Stimulated activated memory B cell treated with anti-CD40 and anti-IgM and Interleukin-4, amounts not matched to agents 10 μg/mL and 1 μg/mL and 100 μg/mL, for 72 hours (primary cell): ENCODE results near the gene OXGR1.
"Not testable (repeated sequence)": the region's sequence is repeated elsewhere in the genome, so short reads cannot be mapped to it uniquely, and the experiment has no call there.

Experiments used
- ATAC-seq: fragments of 150-1000 bp; cut with Tn5 transposase; 2 replicates; pipeline ENCODE4 v1.10.0; 2021
- H3K27ac Mint-ChIP-seq: one replicate; pipeline ENCODE4 v1.8.0; 2022; ENCODE audit warnings: mild to moderate bottlenecking, mixed read lengths
- H3K27me3 Mint-ChIP-seq: one replicate; pipeline ENCODE4 v1.8.0; 2022; ENCODE audit warnings: mixed read lengths
- H3K36me3 Mint-ChIP-seq: one replicate; pipeline ENCODE4 v1.8.0; 2022; ENCODE audit warnings: mixed read lengths
- H3K4me1 Mint-ChIP-seq: one replicate; pipeline ENCODE4 v1.8.0; 2022; ENCODE audit warnings: mixed read lengths
- H3K4me3 Mint-ChIP-seq: one replicate; pipeline ENCODE4 v1.8.0; 2022; ENCODE audit warnings: mild to moderate bottlenecking, moderate library complexity, mixed read lengths
- H3K9me3 Mint-ChIP-seq: one replicate; pipeline ENCODE4 v1.8.0; 2022; ENCODE audit warnings: mixed read lengths

OXGR1 gene

GRCh38 chr13:96996107-96996506 is 1.8 kb upstream of the OXGR1 start:
- Mint-ChIP-seq H3K4me3 (no peak overlapping the region), H3K27ac (no peak overlapping the region), H3K36me3 (no peaks in the 10 kb centered on the region), H3K27me3 (peaks cover 25% of the 10 kb centered on the region), H3K9me3 (peaks cover 3% of the 10 kb centered on the region), H3K4me1 (no peaks in the 10 kb centered on the region)
- ATAC-seq = no peak

GRCh38 chr13:96994858-96995243 is 575 bp upstream of the OXGR1 start:
- Mint-ChIP-seq H3K27ac (no peak overlapping the region), H3K36me3 (no peaks in the 10 kb centered on the region), H3K27me3 (peaks cover 25% of the 10 kb centered on the region), H3K4me3 (no peak overlapping the region), H3K9me3 (peaks cover 3% of the 10 kb centered on the region), H3K4me1 (no peaks in the 10 kb centered on the region)
- ATAC-seq = no peak

- peaks cover 3% of the 10 kb centered on the region for H3K9me3 Mint-ChIP-seq
- no peaks in the 10 kb centered on the region for H3K4me1 Mint-ChIP-seq
- no peak for ATAC-seq
- H3K27me3 Mint-ChIP-seq = peaks cover 25% of the 10 kb centered on the region
- peak overlapping the region; percentile 31 for H3K4me3 Mint-ChIP-seq
- H3K27ac Mint-ChIP-seq = no peak overlapping the region
- no peaks in the 10 kb centered on the region for H3K36me3 Mint-ChIP-seq
These were observed 651 bp downstream of the OXGR1 start for GRCh38 chr13:96993634-96994016.

GRCh38 chr13:96992633-96993032 is 1.6 kb downstream of the OXGR1 start:
- no peak overlapping the region for H3K27ac Mint-ChIP-seq
- no peaks in the 10 kb centered on the region for H3K36me3 Mint-ChIP-seq
- no peaks in the 10 kb centered on the region for H3K4me1 Mint-ChIP-seq
- no peak overlapping the region for H3K4me3 Mint-ChIP-seq
- peaks cover 3% of the 10 kb centered on the region for H3K9me3 Mint-ChIP-seq
- peaks cover 25% of the 10 kb centered on the region for H3K27me3 Mint-ChIP-seq
- no peak for ATAC-seq

GRCh38 chr13:96991072-96991471 is 3.2 kb downstream of the OXGR1 start:
- Mint-ChIP-seq H3K36me3 (no peaks in the 10 kb centered on the region), H3K27ac (no peak overlapping the region), H3K9me3 (peaks cover 3% of the 10 kb centered on the region), H3K27me3 (peaks cover 25% of the 10 kb centered on the region), H3K4me3 (no peak overlapping the region), H3K4me1 (no peaks in the 10 kb centered on the region)
- ATAC-seq = no peak

GRCh38 chr13:96988441-96988840 is 5.8 kb downstream of the OXGR1 start:
- peaks cover 9% of the 10 kb centered on the region for H3K27me3 Mint-ChIP-seq
- ATAC-seq = no peak

GRCh38 chr13:96984051-96984508 is 10.2 kb downstream of the OXGR1 start:
- peak; percentile 81 for ATAC-seq
- H3K27ac Mint-ChIP-seq = no peak overlapping the region
- no peak overlapping the region for H3K4me3 Mint-ChIP-seq
- H3K4me1 Mint-ChIP-seq = peaks cover 13% of the 10 kb centered on the region
- no peaks in the 10 kb centered on the region for H3K36me3 Mint-ChIP-seq
- H3K9me3 Mint-ChIP-seq = peaks cover 7% of the 10 kb centered on the region
- no peaks in the 10 kb centered on the region for H3K27me3 Mint-ChIP-seq

More at GRCh38 chr13:96988441-96988840, 5.8 kb downstream of the OXGR1 start:
- peaks cover 3% of the 10 kb centered on the region for H3K9me3 Mint-ChIP-seq
- H3K27ac Mint-ChIP-seq = no peak overlapping the region
- H3K4me1 Mint-ChIP-seq = peaks cover 9% of the 10 kb centered on the region
- H3K4me3 Mint-ChIP-seq = no peak overlapping the region
- no peaks in the 10 kb centered on the region for H3K36me3 Mint-ChIP-seq

- Mint-ChIP-seq H3K27ac (no peak overlapping the region), H3K36me3 (no peaks in the 10 kb centered on the region), H3K4me3 (no peak overlapping the region), H3K9me3 (peaks cover 7% of the 10 kb centered on the region), H3K27me3 (peaks cover under 1% of the 10 kb centered on the region), H3K4me1 (peaks cover 13% of the 10 kb centered on the region)
- ATAC-seq = no peak
These were observed 11.6 kb downstream of the OXGR1 start for GRCh38 chr13:96982672-96983071.

GRCh38 chr13:96979861-96980260 is 14.4 kb downstream of the OXGR1 start:
- ATAC-seq, H3K36me3 Mint-ChIP-seq, H3K4me3 Mint-ChIP-seq, H3K27ac Mint-ChIP-seq: not testable (repeated sequence)
- Mint-ChIP-seq H3K9me3 (peaks cover 12% of the 10 kb centered on the region), H3K27me3 (peaks cover 13% of the 10 kb centered on the region), H3K4me1 (peaks cover 13% of the 10 kb centered on the region)

GRCh38 chr13:96968027-96968426 is 26.2 kb downstream of the OXGR1 start:
- ATAC-seq = no peak
- Mint-ChIP-seq H3K4me1 (no peaks in the 10 kb centered on the region), H3K4me3 (no peak overlapping the region), H3K9me3 (peaks cover 32% of the 10 kb centered on the region), H3K27me3 (no peaks in the 10 kb centered on the region), H3K36me3 (peaks cover 5% of the 10 kb centered on the region), H3K27ac (no peak overlapping the region)

- H3K27me3 Mint-ChIP-seq = no peaks in the 10 kb centered on the region
- ATAC-seq = no peak
- H3K36me3 Mint-ChIP-seq = peaks cover 5% of the 10 kb centered on the region
- H3K27ac Mint-ChIP-seq = no peak overlapping the region
- no peak overlapping the region for H3K4me3 Mint-ChIP-seq
- H3K4me1 Mint-ChIP-seq = no peaks in the 10 kb centered on the region
- H3K9me3 Mint-ChIP-seq = peaks cover 29% of the 10 kb centered on the region
These were observed 27.0 kb downstream of the OXGR1 start for GRCh38 chr13:96967248-96967745.

GRCh38 chr13:96966415-96967102 is 27.7 kb downstream of the OXGR1 start:
- no peak for ATAC-seq
- H3K27me3 Mint-ChIP-seq = no peaks in the 10 kb centered on the region
- H3K27ac Mint-ChIP-seq = no peak overlapping the region
- H3K4me1 Mint-ChIP-seq = no peaks in the 10 kb centered on the region
- H3K9me3 Mint-ChIP-seq = peaks cover 23% of the 10 kb centered on the region
- H3K36me3 Mint-ChIP-seq = peaks cover 5% of the 10 kb centered on the region
- H3K4me3 Mint-ChIP-seq = no peak overlapping the region

- Mint-ChIP-seq H3K9me3 (peaks cover 16% of the 10 kb centered on the region), H3K4me3 (no peak overlapping the region), H3K27ac (no peak overlapping the region), H3K4me1 (no peaks in the 10 kb centered on the region), H3K36me3 (peaks cover 5% of the 10 kb centered on the region), H3K27me3 (no peaks in the 10 kb centered on the region)
- ATAC-seq = no peak
These were observed 30.3 kb downstream of the OXGR1 start for GRCh38 chr13:96963786-96964475.

- H3K27me3 Mint-ChIP-seq = no peaks in the 10 kb centered on the region
- no peaks in the 10 kb centered on the region for H3K9me3 Mint-ChIP-seq
- H3K36me3 Mint-ChIP-seq = no peaks in the 10 kb centered on the region
- H3K27ac Mint-ChIP-seq = no peak overlapping the region
- H3K4me1 Mint-ChIP-seq = no peaks in the 10 kb centered on the region
- no peak overlapping the region for H3K4me3 Mint-ChIP-seq
- ATAC-seq = no peak
These were observed 33.9 kb downstream of the OXGR1 start for GRCh38 chr13:96960379-96960778.

- Mint-ChIP-seq H3K36me3 (no peaks in the 10 kb centered on the region), H3K4me1 (no peaks in the 10 kb centered on the region), H3K4me3 (no peak overlapping the region), H3K27ac (no peak overlapping the region), H3K27me3 (no peaks in the 10 kb centered on the region), H3K9me3 (no peaks in the 10 kb centered on the region)
- ATAC-seq = no peak
These were observed 35.9 kb downstream of the OXGR1 start for GRCh38 chr13:96958286-96958891.
